ENCODE data around the gene ELFN2.

The ELFN2 gene

GRCh38 chr22:37462983-37463382 is 35.7 kb upstream of the ELFN2 start:
- Histone ChIP-seq H2BK5ac (ENCODE audit: low read length) (no peak overlapping the region), H3K18ac (ENCODE audit: low read length) (no peak overlapping the region), H4K91ac (ENCODE audit: low read depth, low read length, poor library complexity) (no peak overlapping the region), H3K4me1 (ENCODE audit: control insufficient read depth in 2 of 2, insufficient read depth in 1 of 2, low read depth in 1 of 2, low read length in 2 of 2) (peaks cover 3 to 6% of the 10 kb centered on the region in 2 donors), H3K4ac (ENCODE audit: low read length) (no peak overlapping the region), H4K8ac (ENCODE audit: low read depth, low read length) (no peak overlapping the region), H3K14ac (ENCODE audit: low read length) (no peak overlapping the region), H3K23ac (ENCODE audit: low read depth, low read length, poor library complexity) (no peak overlapping the region), H2BK15ac (ENCODE audit: low read length) (no peak overlapping the region), H3K9me3 (replicated peaks in 1 of 2; ENCODE audit: control insufficient read depth in 2 of 2, insufficient read depth in 1 of 2, low read depth in 1 of 2, low read length in 2 of 2) (no peaks in the 10 kb centered on the region), H3K79me1 (ENCODE audit: low read depth, low read length) (no peaks in the 10 kb centered on the region), H3K27ac (replicated peaks; ENCODE audit: low read length) (no peak overlapping the region), H3K4me3 (ENCODE audit: low read length in 2 of 2) (no peak overlapping the region), H2AK5ac (ENCODE audit: low read depth, low read length) (no peak overlapping the region), H2BK120ac (ENCODE audit: low read depth, low read length) (no peak overlapping the region), H2BK12ac (ENCODE audit: low read length) (no peak overlapping the region), H3K27me3 (ENCODE audit: control insufficient read depth in 3 of 3, insufficient read depth in 3 of 3, low read depth in 1 of 3, low read length in 3 of 3) (peaks cover 0 to 24% (median 0%) of the 10 kb centered on the region in 3 experiments), H3K4me2 (ENCODE audit: insufficient read depth, low read length, poor library complexity, severe bottlenecking) (no peak overlapping the region), H3K36me3 (replicated peaks in 1 of 2; ENCODE audit: control insufficient read depth in 2 of 2, insufficient read depth in 2 of 2, low read length in 2 of 2) (no peaks in the 10 kb centered on the region), H3K9ac (ENCODE audit: low read depth, low read length, poor library complexity) (no peak overlapping the region), H2AFZ (ENCODE audit: low read length) (no peak overlapping the region)
- no CpG with 5 or more reads among the region's 5 CpGs for WGBS, 2 donors (ENCODE audit: extremely low coverage in 2 of 2, insufficient read length in 2 of 2, insufficient replicate concordance in 1 of 2)
- peak; percentile 57 for DNase-seq (ENCODE audit: low spot score)

- DNase-seq (ENCODE audit: low spot score), result no peak
- H3K27ac ChIP-seq (replicated peaks; ENCODE audit: low read length), result no peak overlapping the region
- no peak overlapping the region for H2BK120ac ChIP-seq (ENCODE audit: low read depth, low read length)
- no peak overlapping the region for H3K14ac ChIP-seq (ENCODE audit: low read length)
- no peaks in the 10 kb centered on the region for H3K36me3 ChIP-seq (replicated peaks in 1 of 2; ENCODE audit: control insufficient read depth in 2 of 2, insufficient read depth in 2 of 2, low read length in 2 of 2)
- H3K79me1 ChIP-seq (ENCODE audit: low read depth, low read length), result no peaks in the 10 kb centered on the region
- H2BK12ac ChIP-seq (ENCODE audit: low read length), result no peak overlapping the region
- no peak overlapping the region for H2BK5ac ChIP-seq (ENCODE audit: low read length)
- no peak overlapping the region for H3K4ac ChIP-seq (ENCODE audit: low read length)
- no peaks in the 10 kb centered on the region for H3K9me3 ChIP-seq (replicated peaks in 1 of 2; ENCODE audit: control insufficient read depth in 2 of 2, insufficient read depth in 1 of 2, low read depth in 1 of 2, low read length in 2 of 2)
- H3K18ac ChIP-seq (ENCODE audit: low read length), result no peak overlapping the region
- H2AFZ ChIP-seq (ENCODE audit: low read length), result no peak overlapping the region
- H3K4me1 ChIP-seq (ENCODE audit: control insufficient read depth in 2 of 2, insufficient read depth in 1 of 2, low read depth in 1 of 2, low read length in 2 of 2), result peaks cover 3 to 4% of the 10 kb centered on the region in 2 donors
- H2AK5ac ChIP-seq (ENCODE audit: low read depth, low read length), result no peak overlapping the region
- peaks cover 0 to 19% (median 0%) of the 10 kb centered on the region in 3 experiments for H3K27me3 ChIP-seq (ENCODE audit: control insufficient read depth in 3 of 3, insufficient read depth in 3 of 3, low read depth in 1 of 3, low read length in 3 of 3)
- no peak overlapping the region for H2BK15ac ChIP-seq (ENCODE audit: low read length)
- H3K23ac ChIP-seq (ENCODE audit: low read depth, low read length, poor library complexity), result no peak overlapping the region
- no peak overlapping the region for H4K91ac ChIP-seq (ENCODE audit: low read depth, low read length, poor library complexity)
- H4K8ac ChIP-seq (ENCODE audit: low read depth, low read length), result no peak overlapping the region
- H3K9ac ChIP-seq (ENCODE audit: low read depth, low read length, poor library complexity), result no peak overlapping the region
- no peak overlapping the region for H3K4me3 ChIP-seq (ENCODE audit: low read length in 2 of 2)
- no CpG with 5 or more reads among the region's 5 CpGs for WGBS, 2 donors (ENCODE audit: extremely low coverage in 2 of 2, insufficient read length in 2 of 2, insufficient replicate concordance in 1 of 2)
- no peak overlapping the region for H3K4me2 ChIP-seq (ENCODE audit: insufficient read depth, low read length, poor library complexity, severe bottlenecking)
These were observed 35.2 kb upstream of the ELFN2 start for GRCh38 chr22:37462436-37462835.

- Histone ChIP-seq H3K79me1 (ENCODE audit: low read depth, low read length) (no peaks in the 10 kb centered on the region), H3K9ac (ENCODE audit: low read depth, low read length, poor library complexity) (no peak overlapping the region), H2BK5ac (ENCODE audit: low read length) (no peak overlapping the region), H3K4ac (ENCODE audit: low read length) (no peak overlapping the region), H3K18ac (ENCODE audit: low read length) (no peak overlapping the region), H3K36me3 (replicated peaks in 1 of 2; ENCODE audit: control insufficient read depth in 2 of 2, insufficient read depth in 2 of 2, low read length in 2 of 2) (no peaks in the 10 kb centered on the region), H3K27ac (replicated peaks; ENCODE audit: low read length) (no peak overlapping the region), H4K91ac (ENCODE audit: low read depth, low read length, poor library complexity) (no peak overlapping the region), H3K27me3 (ENCODE audit: control insufficient read depth in 3 of 3, insufficient read depth in 3 of 3, low read depth in 1 of 3, low read length in 3 of 3) (peaks cover 0 to 14% (median 0%) of the 10 kb centered on the region in 3 experiments), H3K23ac (ENCODE audit: low read depth, low read length, poor library complexity) (no peak overlapping the region), H2AFZ (ENCODE audit: low read length) (no peak overlapping the region), H3K4me1 (ENCODE audit: control insufficient read depth in 2 of 2, insufficient read depth in 1 of 2, low read depth in 1 of 2, low read length in 2 of 2) (peaks cover 0 to 3% of the 10 kb centered on the region in 2 donors), H2BK12ac (ENCODE audit: low read length) (no peak overlapping the region), H3K4me3 (ENCODE audit: low read length in 2 of 2) (no peak overlapping the region), H4K8ac (ENCODE audit: low read depth, low read length) (no peak overlapping the region), H3K4me2 (ENCODE audit: insufficient read depth, low read length, poor library complexity, severe bottlenecking) (no peak overlapping the region), H2BK15ac (ENCODE audit: low read length) (no peak overlapping the region), H3K14ac (ENCODE audit: low read length) (no peak overlapping the region), H2BK120ac (ENCODE audit: low read depth, low read length) (no peak overlapping the region), H3K9me3 (replicated peaks in 1 of 2; ENCODE audit: control insufficient read depth in 2 of 2, insufficient read depth in 1 of 2, low read depth in 1 of 2, low read length in 2 of 2) (no peaks in the 10 kb centered on the region), H2AK5ac (ENCODE audit: low read depth, low read length) (no peak overlapping the region)
- WGBS, 2 donors (ENCODE audit: extremely low coverage in 2 of 2, insufficient read length in 2 of 2, insufficient replicate concordance in 1 of 2), result no CpG with 5 or more reads among the region's 6 CpGs
- no peak for DNase-seq (ENCODE audit: low spot score)
These were observed 34.7 kb upstream of the ELFN2 start for GRCh38 chr22:37461961-37462360.

GRCh38 chr22:37460684-37461083 is 33.4 kb upstream of the ELFN2 start:
- Histone ChIP-seq H3K4me1 (ENCODE audit: control insufficient read depth in 2 of 2, insufficient read depth in 1 of 2, low read depth in 1 of 2, low read length in 2 of 2) (peaks cover 3 to 11% of the 10 kb centered on the region in 2 donors), H3K27me3 (ENCODE audit: control insufficient read depth in 3 of 3, insufficient read depth in 3 of 3, low read depth in 1 of 3, low read length in 3 of 3) (peaks cover 0 to 15% (median 0%) of the 10 kb centered on the region in 3 experiments), H2BK5ac (ENCODE audit: low read length) (no peak overlapping the region), H2BK15ac (ENCODE audit: low read length) (no peak overlapping the region), H4K8ac (ENCODE audit: low read depth, low read length) (no peak overlapping the region), H3K4ac (ENCODE audit: low read length) (no peak overlapping the region), H2AFZ (ENCODE audit: low read length) (no peak overlapping the region), H2BK120ac (ENCODE audit: low read depth, low read length) (no peak overlapping the region), H3K18ac (ENCODE audit: low read length) (no peak overlapping the region), H4K91ac (ENCODE audit: low read depth, low read length, poor library complexity) (no peak overlapping the region), H2AK5ac (ENCODE audit: low read depth, low read length) (no peak overlapping the region), H3K14ac (ENCODE audit: low read length) (no peak overlapping the region), H3K79me1 (ENCODE audit: low read depth, low read length) (no peaks in the 10 kb centered on the region), H3K9ac (ENCODE audit: low read depth, low read length, poor library complexity) (no peak overlapping the region), H3K27ac (replicated peaks; ENCODE audit: low read length) (no peak overlapping the region), H3K4me3 (ENCODE audit: low read length in 2 of 2) (no peak overlapping the region), H3K23ac (ENCODE audit: low read depth, low read length, poor library complexity) (no peak overlapping the region), H3K9me3 (replicated peaks in 1 of 2; ENCODE audit: control insufficient read depth in 2 of 2, insufficient read depth in 1 of 2, low read depth in 1 of 2, low read length in 2 of 2) (no peaks in the 10 kb centered on the region), H3K4me2 (ENCODE audit: insufficient read depth, low read length, poor library complexity, severe bottlenecking) (no peak overlapping the region), H3K36me3 (replicated peaks in 1 of 2; ENCODE audit: control insufficient read depth in 2 of 2, insufficient read depth in 2 of 2, low read length in 2 of 2) (no peaks in the 10 kb centered on the region), H2BK12ac (ENCODE audit: low read length) (no peak overlapping the region)
- no peak for DNase-seq (ENCODE audit: low spot score)
- WGBS, 2 donors (ENCODE audit: extremely low coverage in 2 of 2, insufficient read length in 2 of 2, insufficient replicate concordance in 1 of 2), result no CpG with 5 or more reads among the region's 3 CpGs
